GM04504 (cell line): ENCODE results near the gene SHC1.

Experiments used
- DNase-seq: peaks from one replicate; pipeline ENCODE4 v3.0.0-alpha.2; 2012; ENCODE audit warnings: low read depth

The SHC1 gene

DNA sequence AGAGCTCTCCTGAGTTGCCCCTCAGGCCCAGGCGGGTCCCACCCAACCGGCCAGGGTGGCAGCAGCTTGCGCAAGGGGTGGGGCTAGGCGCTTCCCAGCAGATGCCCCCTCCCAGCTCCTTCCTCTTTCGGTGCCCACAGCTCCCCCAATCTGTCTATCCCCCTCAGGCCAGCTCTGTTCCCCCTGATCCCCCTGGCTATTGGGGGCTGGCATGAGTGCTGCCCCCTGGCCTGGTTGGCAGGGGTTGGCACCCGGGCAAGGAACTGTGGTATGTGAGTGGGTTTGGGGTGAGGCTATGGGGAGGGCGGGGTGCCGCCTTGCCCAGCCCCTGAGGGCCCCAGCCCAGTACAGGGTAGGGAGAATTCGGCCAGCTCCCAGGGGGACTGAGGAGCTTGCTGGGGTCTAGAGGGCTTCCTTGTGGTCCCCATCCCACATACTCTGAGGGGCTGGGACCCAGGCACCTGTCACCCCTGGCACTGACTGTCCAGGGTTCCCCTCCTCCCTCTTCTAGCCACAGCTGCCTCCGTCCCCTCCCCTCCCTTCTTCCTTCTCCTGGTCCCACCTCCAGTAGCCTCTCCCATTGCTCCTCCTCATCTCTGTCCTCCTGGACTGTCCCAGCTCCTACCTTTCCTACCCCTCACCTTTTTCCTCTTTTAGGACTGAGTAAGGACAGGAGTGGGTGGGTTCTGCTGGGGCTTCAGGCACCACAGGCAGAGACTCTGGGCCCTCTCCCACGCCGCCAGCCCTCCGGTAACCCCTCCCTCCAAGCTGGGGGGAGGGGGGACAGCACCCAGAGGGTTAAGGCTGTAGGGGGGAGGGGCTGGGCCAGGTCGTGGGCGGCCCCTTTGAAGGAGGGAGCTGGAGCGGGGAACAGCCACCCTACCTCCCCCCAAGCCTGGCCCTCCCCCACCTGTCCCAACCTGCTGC lies 37.7 kb upstream of the SHC1 start:
- no peak for DNase-seq

- no peak for DNase-seq
Measured at GRCh38 chr1:155007251-155007828, 36.8 kb upstream of the SHC1 start.

GRCh38 chr1:155006601-155007101 lies 36.1 kb upstream of the SHC1 start:
- DNase-seq: no peak

DNA sequence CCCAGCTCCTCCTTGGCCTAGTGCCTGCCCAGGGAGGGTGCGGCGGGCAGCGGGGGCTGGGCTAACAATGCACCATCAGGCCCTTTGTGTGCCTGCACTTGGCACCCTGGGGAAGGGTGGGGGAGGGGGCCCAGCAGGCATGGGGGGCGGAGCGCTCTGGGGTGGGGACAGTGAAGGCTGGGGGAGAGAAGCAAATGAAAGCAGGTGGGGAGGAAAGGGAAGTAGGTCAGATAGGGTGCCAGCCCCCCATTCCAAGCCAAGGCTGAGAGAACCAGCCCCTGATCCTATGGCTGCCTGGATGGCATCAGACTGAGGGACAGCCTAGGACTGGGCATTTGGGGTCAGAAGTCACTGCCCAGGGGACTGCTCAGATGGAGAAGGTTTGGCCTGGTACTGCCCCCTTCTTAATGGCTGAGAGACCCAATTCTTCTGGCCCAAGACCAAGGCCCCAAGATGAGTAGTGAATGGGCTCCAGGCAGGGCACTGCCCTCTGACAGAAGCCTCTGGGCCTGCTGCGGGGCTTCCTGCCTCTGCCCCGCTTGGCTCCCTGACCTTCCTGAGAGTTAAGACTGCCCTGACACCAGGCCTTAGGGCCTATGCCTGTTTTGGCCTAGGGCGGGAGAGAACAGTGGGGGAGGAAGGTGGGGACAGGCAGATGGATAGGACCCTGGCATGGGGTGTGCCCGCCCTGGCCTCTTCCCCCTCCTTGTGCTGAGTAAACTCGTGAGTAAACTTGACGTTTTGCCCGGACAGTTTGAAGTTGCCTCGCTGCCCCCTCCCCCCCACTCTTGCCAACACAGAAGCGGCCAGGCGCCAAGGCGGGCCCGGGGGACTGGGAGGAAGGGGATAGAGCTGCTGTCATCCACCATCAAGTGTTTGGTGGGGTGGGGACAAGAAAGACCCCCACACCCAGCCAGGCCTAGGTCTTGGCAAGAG lies 34.8 kb upstream of the SHC1 start:
- DNase-seq: no peak

DNA sequence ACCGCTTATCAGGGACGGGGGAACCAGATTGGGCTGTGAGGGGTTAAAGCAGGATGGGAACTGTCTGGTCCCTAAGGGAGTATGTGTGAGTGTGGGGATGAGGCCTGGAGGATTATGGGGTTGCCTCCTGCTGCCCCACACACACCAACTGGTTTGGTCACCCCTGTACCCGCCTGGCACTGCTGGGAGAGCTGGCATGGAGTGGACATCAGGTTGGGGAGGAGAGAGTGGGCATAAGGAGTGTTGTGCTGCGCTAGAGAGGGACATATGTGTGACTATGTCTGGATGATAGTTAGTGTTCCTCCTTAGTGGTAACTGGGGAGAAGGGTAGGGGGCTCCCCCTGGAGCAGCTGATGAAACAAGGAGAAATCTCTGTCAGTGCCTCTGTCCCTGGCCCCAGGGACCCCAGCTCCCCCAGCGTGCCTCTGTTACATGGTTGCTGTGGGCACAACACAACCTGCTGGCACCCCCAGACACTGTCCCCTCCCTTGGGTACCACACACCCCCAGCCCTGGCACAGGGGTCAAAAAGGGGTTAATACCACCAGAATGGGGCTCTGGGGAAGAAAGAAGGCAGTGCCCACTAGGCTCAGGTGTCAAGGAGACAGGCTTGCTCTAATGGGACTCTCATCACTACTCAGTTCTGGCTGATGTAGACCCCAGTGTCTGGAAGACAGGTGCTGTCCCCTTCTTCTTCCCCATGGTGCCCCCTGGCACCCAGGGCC lies 34.0 kb upstream of the SHC1 start:
- no peak for DNase-seq

DNA sequence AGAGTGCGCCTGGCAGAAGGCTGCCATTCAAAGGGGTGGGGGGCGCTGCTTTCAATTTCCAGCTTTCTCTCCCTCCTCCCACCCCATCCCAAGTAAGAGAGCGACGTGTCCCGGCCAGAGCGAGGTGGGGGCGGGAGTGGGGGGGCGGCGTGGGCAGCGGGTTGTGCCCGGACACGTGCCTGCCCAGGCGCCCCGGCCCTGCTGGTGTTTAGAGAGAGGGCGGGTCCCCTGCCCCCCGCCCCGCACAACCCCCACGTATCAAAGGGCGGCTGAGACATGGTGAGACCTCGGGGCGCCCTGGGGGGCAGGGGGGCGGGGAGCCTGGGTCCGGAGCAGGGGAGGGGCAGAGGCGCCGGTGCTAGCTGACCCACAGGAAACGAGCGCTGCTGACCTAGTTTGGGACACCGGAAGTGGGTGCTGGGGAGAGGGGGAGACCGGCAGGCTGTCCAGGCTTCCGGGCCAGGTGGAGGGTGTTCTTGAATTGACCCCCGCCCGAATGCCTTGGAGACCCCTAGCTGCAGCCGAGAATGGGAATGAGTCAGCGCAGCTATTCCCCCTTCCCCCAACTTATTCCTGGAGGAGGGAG lies 33.3 kb upstream of the SHC1 start:
- no peak for DNase-seq

DNA sequence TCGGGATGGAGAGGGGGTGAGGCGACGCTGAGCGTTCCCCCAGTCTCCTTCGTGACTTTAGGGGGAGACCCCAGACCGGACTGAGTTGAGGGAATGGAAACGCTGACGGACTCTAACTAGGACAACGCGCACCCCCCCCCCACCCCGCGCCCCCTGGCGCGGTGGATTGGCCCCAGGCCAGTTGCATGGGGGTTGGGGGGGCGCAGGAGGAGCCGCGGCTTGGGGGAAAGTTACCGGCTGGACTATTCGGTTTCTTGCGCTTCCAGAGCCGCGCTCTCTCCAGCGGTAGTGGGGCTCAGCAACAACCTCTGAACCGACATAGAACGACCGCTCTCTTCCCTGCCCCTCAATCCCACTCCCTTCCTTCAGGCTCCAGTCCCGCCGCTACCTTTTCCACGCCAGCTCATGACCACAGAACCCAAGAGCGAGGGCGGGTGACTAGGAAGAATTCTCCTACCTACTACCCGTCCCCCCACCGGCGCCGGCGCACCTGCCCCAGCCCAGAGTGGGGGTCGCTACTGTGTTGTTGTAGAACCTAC lies 32.7 kb upstream of the SHC1 start:
- DNase-seq: no peak

DNA sequence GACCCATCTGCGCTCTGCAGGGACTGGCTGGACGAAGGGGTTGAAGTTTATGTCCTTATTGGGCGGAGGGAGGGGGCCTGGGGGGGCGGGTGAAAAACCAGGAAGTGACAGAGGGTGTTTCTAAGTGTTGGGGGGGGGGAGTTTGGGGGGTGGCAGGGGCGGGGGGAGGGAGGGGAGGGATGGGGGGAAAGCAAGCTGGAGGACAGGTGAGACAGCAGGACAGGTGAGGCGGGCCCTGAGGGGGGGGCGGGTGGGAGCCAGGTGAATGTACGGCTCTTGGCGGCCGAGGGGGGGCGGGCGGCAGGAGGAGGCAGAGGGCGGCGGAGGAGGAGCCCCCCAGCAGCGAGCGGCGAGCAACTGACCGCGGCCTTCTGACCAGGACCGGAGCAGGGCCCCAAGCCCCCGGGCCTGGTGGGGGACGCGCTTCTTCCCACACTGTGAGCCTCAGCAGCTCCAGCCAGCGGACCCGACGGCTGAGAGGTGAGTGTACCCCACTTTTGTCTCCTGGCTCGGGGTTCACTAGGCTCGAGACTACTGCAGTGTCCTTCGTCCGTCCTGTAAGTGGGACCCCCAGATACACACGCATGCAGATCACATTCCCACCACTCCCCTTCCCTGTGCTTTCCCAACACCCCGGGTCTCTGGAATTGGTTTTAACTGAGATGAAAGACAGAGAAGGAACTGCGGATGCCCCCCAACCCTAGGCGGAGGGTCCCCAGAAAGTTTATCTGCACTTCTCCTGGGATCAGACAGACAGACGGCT lies 32.1 kb upstream of the SHC1 start, which contains the start of gene ZBTB7B:
Gene ZBTB7B, plus strand, starts transcription at position 339 of the 763 bp plus-strand sequence. CDS start 11,859 bp downstream, outside the sequence.
- no peak for DNase-seq

GRCh38 chr1:155001675-155002463 lies 31.3 kb upstream of the SHC1 start:
- DNase-seq: peak; percentile 98

DNA sequence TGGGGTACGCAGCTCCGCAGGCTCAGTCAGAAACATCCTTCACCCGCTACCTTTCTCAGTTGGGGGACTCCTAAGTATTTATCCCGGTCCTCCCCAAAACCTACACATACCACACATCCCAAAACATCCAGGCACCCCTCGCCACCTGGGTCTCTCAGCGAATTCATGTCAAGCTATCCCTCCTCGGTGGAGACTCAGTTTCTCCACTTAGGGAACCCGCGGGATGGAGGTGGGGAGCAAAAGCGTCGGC lies 30.8 kb upstream of the SHC1 start:
- no peak for DNase-seq

DNA sequence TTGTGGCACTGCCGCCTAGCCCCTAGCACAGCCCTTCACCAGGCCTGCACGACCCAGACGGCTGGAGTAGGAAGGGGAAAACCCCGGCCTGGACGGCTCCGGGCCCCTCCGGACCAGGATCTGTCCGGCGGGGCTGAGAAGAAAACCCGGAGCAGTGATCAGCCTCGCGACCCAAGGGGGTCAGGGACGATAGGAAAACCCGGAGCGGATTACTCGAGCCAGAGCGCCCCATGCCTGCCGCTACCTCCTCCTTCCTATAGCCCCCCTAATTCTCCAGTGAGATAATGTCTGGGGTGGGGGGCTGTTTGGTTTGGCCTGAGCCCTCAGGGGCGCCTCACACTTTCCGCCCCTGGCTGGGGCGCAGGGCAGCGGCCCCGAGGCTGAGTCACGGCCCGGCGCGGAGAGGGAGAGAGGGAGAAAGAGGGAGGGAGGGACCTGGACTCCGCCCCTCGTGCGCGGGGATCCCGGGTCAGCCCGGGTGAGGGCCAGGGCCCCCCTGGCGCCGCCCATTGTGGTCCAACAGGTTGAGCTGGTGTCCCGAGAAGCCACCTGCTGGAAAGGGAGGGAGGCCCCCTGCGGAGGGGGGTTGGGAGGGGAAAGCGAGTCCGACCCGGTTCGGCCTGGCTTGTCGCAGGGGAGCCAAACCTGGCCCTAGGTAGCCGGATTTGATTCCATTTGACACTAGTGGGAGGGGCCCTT lies 30.3 kb upstream of the SHC1 start:
- peak; percentile 55 for DNase-seq

- no peak for DNase-seq
Measured at GRCh38 chr1:155000411-155000725, 29.8 kb upstream of the SHC1 start.

- no peak for DNase-seq
Measured at GRCh38 chr1:154999571-155000410, 29.2 kb upstream of the SHC1 start.

DNA sequence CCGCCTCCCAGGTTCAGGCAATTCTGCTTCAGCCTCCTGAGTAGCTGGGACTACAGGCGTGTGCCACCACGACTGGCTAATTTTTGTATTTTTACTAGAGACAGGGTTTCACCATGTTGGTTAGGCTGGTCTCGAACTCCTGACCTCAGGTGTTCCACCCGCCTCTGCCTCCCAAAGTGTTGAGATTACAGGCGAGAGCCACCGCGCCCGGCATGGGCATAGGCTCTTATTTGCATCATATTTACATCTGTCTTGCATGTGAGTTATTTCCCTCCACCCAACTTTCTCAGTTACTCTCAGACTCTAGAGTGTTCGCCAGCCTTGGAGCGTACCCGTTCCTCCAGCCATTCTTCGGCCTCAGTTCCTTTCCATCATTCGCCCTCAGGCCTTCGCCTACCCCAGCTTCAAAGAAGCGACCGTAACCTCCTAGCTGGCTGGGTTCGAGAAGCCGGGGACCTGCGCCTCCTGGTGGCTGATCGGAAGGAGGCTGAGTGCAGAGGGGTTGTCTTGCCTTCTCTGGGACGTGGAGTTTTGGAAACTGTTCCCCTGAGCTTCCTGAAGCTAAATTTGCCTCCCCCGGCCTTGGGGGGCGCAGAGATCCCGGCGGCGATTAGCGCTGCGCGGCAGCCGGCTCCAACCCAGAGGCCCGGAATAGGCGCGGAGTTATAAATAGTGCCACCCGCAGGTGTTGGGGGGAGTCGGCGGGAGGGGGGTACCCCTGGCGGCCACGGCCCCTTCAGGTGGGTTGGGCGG lies 28.4 kb upstream of the SHC1 start:
- DNase-seq: no peak

- no peak for DNase-seq
Measured at GRCh38 chr1:154998201-154998780, 27.7 kb upstream of the SHC1 start.

- DNase-seq: no peak
Measured at GRCh38 chr1:154996966-154997701, 26.6 kb upstream of the SHC1 start.
